Activated naive CD4-positive, alpha-beta T cell treated with anti-CD3 and anti-CD28 coated beads, Interleukin-2, amount 50 U/mL, for 72 hours (primary cell): ENCODE measurements around the gene WAPL. TPM values are rescaled to one million over a fixed set of nuclear protein-coding genes. Genes with fewer than 3 reads are reported as not detected.
A peak's percentile ranks its signal among the peaks of the same experiment; 100 is the strongest.
"Not testable (repeated sequence)": the region's sequence is repeated elsewhere in the genome, so short reads cannot be mapped to it uniquely, and the experiment has no call there.

ENCODE experiments used
- ATAC-seq, 2 donors: fragments of 150-1000 bp; cut with Tn5 transposase; 2 replicates each; pipeline ENCODE4 v1.10.0; 2021; ENCODE audit warnings: mild to moderate bottlenecking in 2 of 2, moderate library complexity in 2 of 2
- DNase-seq, 2 donors: peaks; one replicate each; pipeline ENCODE4 v3.0.0; 2021 to 2022; ENCODE audit warnings: low spot score in 2 of 2
- H3K27ac Mint-ChIP-seq, 2 donors: one replicate each; pipeline ENCODE4 v1.8.0; 2022; ENCODE audit warnings: mild to moderate bottlenecking in 2 of 2, mixed read lengths in 2 of 2
- H3K36me3 Mint-ChIP-seq, 2 donors: one replicate each; pipeline ENCODE4 v1.8.0; 2022; ENCODE audit warnings: mixed read lengths in 2 of 2
- H3K9me3 Mint-ChIP-seq, 2 donors: one replicate each; pipeline ENCODE4 v1.8.0; 2022; ENCODE audit warnings: mixed read lengths in 2 of 2
- total RNA-seq, 2 donors: library from RNA; stranded (reverse); gene quantifications; one replicate each; pipeline ENCODE4 v1.2.3, GENCODE V29; 2022

WAPL gene
- 10 to 100 TPM; 46.0 to 46.5 TPM for total RNA-seq

DNA sequence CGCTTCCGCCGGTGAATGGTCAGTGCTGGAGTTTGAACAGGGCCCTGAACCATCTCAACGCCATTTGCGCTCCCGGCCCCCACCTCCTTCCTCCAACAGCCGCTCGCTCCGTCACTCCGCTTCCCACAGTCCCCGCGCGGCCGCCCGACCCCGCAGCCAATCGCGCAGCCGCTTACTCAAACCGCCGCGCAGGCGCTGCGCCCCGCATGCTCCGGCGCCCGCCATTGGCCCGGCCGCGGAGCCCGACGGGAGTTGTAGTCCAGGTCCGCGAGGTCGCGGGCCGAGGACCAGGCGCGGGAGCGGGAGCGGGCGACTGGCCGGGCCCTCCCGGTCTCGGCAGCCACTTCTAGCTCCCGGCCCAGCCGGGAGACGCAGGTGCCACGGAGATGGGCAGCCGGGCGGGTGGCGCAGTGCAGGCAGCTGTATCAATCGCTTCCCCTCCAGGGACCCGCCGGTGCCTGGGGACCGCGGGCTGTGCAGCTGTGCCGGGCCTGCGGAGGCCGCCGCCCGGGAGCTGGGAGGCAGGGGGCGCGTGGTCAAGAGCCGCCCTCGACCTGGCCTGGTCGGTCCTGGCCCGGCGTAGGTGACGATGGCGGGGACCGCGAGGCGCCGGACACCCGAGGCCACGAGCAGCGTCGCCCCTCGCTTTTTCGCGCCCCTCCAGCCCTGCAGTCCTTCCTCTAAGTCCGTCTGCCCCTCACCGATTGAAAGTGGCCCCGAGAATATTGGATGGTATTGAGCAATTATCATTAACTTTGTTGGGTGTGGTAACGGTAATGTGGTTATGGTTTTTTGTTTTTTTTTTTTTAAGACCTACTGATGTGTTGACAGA lies at the start of gene WAPL:
Gene WAPL, minus strand, starts transcription at position 115 of the 832 bp plus-strand sequence. CDS start 3,723 bp downstream, outside the sequence.
- DNase-seq (peak; percentile 95 to 97), ATAC-seq (peak; percentile 95 to 97)
- H3K9me3 Mint-ChIP-seq = no peaks in the 10 kb centered on the region
- peaks cover 17 to 35% of the 10 kb centered on the region in 2 donors for H3K36me3 Mint-ChIP-seq
- H3K27ac Mint-ChIP-seq = peak within 1 kb of the TSS; percentile 92 to 99

DNA sequence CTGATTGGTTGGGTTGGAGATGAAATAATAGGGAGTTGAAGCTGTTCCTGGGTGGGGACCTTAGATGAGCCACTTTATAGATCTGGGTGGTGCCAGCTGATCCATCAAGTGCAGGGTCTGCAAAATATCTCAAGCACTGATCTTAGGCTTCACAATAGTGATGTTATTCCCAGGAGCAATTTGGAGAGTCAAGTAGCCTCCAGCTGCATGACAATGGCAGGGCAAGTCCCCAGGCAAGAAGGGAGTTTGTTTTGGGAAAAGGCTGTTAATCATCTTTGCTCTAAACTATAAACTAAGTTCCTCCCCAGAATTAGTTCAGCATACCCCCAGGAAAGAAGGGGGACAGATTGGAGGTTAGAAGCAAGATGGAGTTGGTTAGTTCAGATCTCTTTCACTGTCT lies 47.7 kb upstream of the WAPL start:
- H3K27ac Mint-ChIP-seq = no peak overlapping the region
- H3K36me3 Mint-ChIP-seq = peaks cover 0 to 7% of the 10 kb centered on the region in 2 donors
- ATAC-seq = no peak
- DNase-seq = no peak
- H3K9me3 Mint-ChIP-seq = peaks cover 0 to 9% of the 10 kb centered on the region in 2 donors

DNA sequence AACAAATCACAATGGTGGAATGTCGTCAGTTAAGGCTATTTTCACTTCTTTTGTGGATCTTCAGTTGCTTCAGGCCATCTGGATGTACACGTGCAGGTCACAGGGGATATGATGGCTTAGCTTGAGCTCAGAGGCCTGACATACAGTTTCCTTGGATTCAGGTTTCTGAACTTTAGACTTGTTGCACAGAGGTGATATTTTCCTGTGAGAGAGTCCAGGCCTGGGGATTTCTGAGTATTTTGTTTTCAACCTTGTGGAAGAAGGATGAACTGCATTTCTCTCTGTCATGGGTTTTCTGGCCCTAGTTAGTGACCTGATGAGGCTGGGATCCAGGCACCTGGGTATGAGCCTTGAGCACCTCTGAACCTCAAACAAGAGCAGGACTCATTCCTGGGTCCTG lies 44.9 kb upstream of the WAPL start:
- not testable (repeated sequence) for H3K36me3 Mint-ChIP-seq, H3K9me3 Mint-ChIP-seq, H3K27ac Mint-ChIP-seq, ATAC-seq, DNase-seq

- H3K9me3 Mint-ChIP-seq, DNase-seq, H3K36me3 Mint-ChIP-seq, H3K27ac Mint-ChIP-seq, ATAC-seq: not testable (repeated sequence)
Observed at GRCh38 chr10:86563338-86563737, 41.7 kb upstream of the WAPL start.

DNA sequence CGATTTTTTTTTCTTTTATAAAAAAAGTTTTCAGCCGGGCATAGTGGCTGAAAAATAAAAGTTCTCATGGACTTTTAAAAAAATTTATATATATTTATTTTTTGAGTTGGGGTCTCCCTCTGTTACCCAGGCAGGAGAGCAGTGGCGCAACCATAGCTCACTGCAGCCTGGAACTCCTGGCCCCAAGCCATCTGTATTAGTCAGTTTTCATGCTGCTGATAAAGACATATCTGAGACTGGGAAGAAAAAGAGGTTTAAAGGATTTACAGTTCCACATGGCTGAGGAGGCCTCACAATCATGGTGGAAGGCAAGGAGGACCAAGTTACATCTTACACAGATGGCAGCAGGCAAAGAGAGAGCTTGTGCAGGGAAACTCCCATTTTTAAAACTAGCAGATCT lies 37.1 kb upstream of the WAPL start:
- DNase-seq, H3K27ac Mint-ChIP-seq, ATAC-seq, H3K36me3 Mint-ChIP-seq, H3K9me3 Mint-ChIP-seq: not testable (repeated sequence)

- Mint-ChIP-seq H3K36me3 (no peaks in the 10 kb centered on the region), H3K27ac (no peak overlapping the region), H3K9me3 (no peaks in the 10 kb centered on the region)
- ATAC-seq (no peak), DNase-seq (no peak)
Observed at GRCh38 chr10:86556933-86557649, 35.5 kb upstream of the WAPL start.

GRCh38 chr10:86556532-86556931 lies 34.9 kb upstream of the WAPL start:
- DNase-seq = no peak
- Mint-ChIP-seq H3K9me3 (no peaks in the 10 kb centered on the region), H3K27ac (no peak overlapping the region), H3K36me3 (no peaks in the 10 kb centered on the region)
- no peak for ATAC-seq

- H3K27ac Mint-ChIP-seq = no peak overlapping the region
- no peak for DNase-seq
- H3K36me3 Mint-ChIP-seq = no peaks in the 10 kb centered on the region
- ATAC-seq = no peak
- H3K9me3 Mint-ChIP-seq = no peaks in the 10 kb centered on the region
Observed at GRCh38 chr10:86553639-86554038, 32.0 kb upstream of the WAPL start.

- Mint-ChIP-seq H3K9me3 (no peaks in the 10 kb centered on the region), H3K27ac (peak overlapping the region in 1 of 2 donors; percentile 22), H3K36me3 (no peaks in the 10 kb centered on the region)
- ATAC-seq = no peak
- DNase-seq = no peak
Observed at GRCh38 chr10:86553213-86553612, 31.6 kb upstream of the WAPL start.

GRCh38 chr10:86547296-86547695 lies 25.7 kb upstream of the WAPL start:
- Mint-ChIP-seq H3K27ac (no peak overlapping the region), H3K36me3 (no peaks in the 10 kb centered on the region), H3K9me3 (no peaks in the 10 kb centered on the region)
- DNase-seq = no peak
- ATAC-seq = no peak

GRCh38 chr10:86545101-86545500 lies 23.5 kb upstream of the WAPL start:
- H3K9me3 Mint-ChIP-seq = no peaks in the 10 kb centered on the region
- ATAC-seq (no peak), DNase-seq (no peak)
- no peaks in the 10 kb centered on the region for H3K36me3 Mint-ChIP-seq
- no peak overlapping the region for H3K27ac Mint-ChIP-seq

GRCh38 chr10:86540016-86540415 lies 18.4 kb upstream of the WAPL start:
- peaks cover 5 to 11% of the 10 kb centered on the region in 2 donors for H3K9me3 Mint-ChIP-seq
- peaks cover 0 to 18% of the 10 kb centered on the region in 2 donors for H3K36me3 Mint-ChIP-seq
- ATAC-seq (no peak), DNase-seq (no peak)
- no peak overlapping the region for H3K27ac Mint-ChIP-seq

- peak overlapping the region in 1 of 2 donors; percentile 47 for H3K27ac Mint-ChIP-seq
- peaks cover 0 to 18% of the 10 kb centered on the region in 2 donors for H3K36me3 Mint-ChIP-seq
- DNase-seq (no peak), ATAC-seq (no peak)
- H3K9me3 Mint-ChIP-seq = peaks cover 5 to 11% of the 10 kb centered on the region in 2 donors
Observed at GRCh38 chr10:86538547-86538946, 17.0 kb upstream of the WAPL start.

DNA sequence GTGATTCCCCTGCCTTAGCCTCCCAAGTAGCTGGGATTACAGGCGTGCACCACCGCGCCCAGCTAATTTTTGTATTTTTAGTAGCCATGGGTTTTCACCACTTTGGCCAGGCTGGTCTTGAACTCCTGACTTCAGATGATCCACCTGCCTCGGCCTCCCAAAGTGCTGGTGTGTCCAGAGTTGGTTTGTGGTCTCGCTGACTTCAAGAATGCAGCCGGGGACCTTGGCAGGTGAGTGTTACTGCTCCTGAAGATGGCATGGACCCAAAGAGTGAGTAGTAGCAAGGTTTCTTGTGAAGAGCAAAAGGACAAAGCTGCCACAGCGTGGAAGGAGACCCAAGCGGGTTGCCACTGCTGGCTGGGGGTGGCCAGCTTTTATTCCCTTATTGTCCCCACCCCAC lies 16.4 kb upstream of the WAPL start:
- Mint-ChIP-seq H3K9me3 (peaks cover 5 to 11% of the 10 kb centered on the region in 2 donors), H3K36me3 (peaks cover 0 to 18% of the 10 kb centered on the region in 2 donors)
- DNase-seq, H3K27ac Mint-ChIP-seq, ATAC-seq: not testable (repeated sequence)

DNA sequence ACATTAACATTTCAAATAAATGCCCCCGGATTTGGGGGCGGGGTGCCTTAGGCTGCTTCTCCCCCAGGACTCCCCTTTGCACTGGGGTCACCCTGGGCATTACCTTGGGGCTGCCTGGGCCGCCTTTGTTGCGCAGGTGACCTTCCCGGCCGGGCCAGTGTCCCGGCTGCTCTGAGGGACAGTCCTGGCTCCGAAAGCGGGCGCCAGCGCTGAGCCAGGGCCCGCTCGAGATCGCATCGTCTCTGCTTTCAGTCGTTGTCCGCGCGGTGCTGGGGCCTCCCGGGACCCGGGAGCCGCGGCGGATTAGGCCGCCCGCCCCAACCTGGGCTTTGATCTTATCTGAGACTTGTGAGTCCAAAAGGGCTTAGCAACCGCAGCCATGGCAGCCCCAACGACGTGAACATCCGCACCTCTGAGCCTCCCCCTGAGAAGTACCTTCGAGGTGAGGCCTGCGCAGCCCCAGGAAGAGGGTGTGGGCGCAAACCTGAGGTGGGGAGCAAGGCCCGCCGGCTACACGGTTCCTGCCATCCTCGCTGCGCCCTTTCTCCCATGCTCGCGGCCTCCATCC lies 14.8 kb upstream of the WAPL start:
- H3K9me3 Mint-ChIP-seq = peaks cover 5 to 11% of the 10 kb centered on the region in 2 donors
- DNase-seq (peak; percentile 36 to 66), ATAC-seq (peak; percentile 65 to 76)
- peak overlapping the region; percentile 82 to 84 for H3K27ac Mint-ChIP-seq
- peaks cover 0 to 18% of the 10 kb centered on the region in 2 donors for H3K36me3 Mint-ChIP-seq

DNA sequence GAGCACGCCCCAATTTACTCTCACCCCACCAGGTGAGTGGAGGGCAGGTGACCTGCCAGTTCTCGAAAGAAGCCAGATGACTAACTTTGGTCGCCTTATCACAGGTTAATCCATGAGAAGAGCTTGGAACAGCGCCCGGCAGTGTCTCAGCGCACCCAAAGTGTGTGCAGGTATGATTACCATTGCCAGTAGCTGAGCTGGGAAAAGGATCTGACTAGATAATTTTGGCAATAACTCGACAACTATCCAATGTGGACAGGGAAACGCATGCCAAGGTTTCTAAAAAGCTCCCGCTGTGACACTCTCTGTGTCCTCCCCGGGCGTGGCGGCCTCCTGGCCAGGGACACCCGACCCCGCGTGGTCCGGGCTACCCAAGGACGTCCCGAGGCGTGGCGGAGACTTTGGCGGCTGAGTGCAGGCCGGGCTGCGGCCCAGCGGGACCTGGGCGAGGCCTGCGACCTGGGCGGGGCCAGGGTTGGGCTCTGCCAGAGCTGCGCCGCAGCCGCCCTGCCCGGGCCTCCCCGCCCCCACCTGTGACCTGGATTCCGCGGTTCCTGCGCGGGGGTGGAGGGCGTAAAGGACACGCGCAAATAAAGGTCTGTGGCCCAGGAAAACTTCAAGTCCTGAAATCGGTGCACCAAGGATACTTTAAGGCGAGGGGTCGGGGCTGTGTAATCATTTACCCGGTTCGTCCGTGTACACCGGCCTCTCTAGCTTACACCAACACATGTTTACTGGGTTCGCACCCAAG lies 13.7 kb upstream of the WAPL start:
- peaks cover 0 to 18% of the 10 kb centered on the region in 2 donors for H3K36me3 Mint-ChIP-seq
- H3K9me3 Mint-ChIP-seq = peaks cover 5 to 11% of the 10 kb centered on the region in 2 donors
- ATAC-seq = peak; percentile 48 to 55
- peak in 1 of 2 donors; percentile 58 for DNase-seq
- H3K27ac Mint-ChIP-seq = no peak overlapping the region
